Pons (tissue), 1 donor: ENCODE results near the gene CEBPE.
A peak's percentile ranks its signal among the peaks of the same experiment; 100 is the strongest.

ENCODE experiments used
- DNase-seq: peaks from one replicate; pipeline ENCODE4 v3.0.0-alpha.2; 2016; ENCODE audit warnings: low spot score

CEBPE gene

DNA sequence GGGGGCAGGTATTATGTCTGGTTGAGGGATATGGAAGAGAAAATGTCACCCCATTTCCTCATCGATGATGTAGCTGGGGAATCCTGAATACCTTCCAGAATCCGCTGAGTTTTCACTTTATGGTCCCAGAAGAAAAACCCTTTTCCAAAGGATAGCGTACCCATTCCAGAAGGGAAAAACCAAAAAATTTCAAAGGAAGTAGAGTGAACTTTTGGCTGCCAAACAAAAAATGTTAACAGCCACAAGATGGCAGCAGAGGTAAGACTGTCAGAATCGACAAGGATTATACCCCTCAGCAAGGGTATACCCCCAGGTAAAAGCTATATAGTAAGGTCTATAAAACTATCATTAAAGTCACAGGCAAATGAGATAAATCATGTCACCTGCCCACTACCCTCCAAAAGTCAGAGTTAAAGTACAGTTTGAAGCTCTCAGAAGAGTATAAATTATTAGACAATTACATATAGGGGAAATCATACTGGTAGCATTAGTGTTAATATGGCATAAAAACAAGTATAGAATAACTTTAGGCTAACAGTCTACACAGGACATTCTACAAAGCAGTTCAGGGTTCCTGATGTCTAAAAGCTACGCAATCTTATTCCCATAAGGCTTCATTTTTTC is 42.2 kb downstream of the CEBPE start:
- DNase-seq: peak; percentile 44

DNA sequence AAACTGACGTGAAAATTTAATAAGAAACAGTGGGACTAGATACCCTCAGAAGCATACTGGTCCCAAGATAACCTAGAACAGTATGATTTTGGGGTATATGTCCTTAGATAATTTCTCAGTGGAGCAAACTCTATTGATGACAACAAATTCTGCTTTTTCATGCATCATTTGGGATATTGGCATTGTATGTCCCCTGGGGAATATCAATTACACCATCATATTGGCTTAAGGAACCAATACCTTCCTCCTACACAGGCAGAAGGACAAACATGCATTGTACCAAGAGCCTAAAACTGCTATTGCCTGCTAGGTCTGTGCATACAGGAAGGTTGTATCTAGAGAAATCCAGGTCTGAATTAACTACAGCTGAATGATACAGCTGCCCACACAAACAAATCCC is 44.1 kb downstream of the CEBPE start:
- DNase-seq: no peak

DNA sequence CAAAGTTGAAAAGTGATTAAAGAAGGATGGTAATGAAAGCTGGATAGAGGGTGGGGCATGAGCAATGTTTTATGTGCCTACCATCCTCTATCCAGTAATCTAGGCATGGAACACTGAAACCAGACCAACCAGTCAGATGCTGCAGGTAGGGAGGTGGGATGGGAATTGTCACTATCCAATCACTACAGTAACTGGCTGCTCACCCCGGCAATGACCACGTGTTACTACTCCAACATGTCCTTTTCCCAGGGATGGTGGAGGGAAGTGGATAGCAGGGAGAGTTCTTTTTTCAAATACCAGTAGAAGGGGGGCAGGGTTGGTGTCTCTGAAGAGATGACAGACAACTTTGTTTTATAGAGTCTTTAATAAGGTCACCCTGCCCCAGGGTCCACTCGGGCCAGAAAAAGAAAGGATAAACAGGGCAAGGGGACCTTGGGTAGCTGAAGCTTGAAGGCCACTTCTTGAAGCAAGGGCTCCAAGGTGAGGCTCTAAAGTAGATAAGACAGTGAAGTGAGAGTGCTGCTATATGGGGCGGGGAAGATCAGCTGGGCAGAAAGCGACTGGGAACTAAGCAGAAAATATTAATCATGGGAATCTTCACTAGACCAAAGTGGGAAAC is 47.0 kb downstream of the CEBPE start:
- DNase-seq: no peak

DNA sequence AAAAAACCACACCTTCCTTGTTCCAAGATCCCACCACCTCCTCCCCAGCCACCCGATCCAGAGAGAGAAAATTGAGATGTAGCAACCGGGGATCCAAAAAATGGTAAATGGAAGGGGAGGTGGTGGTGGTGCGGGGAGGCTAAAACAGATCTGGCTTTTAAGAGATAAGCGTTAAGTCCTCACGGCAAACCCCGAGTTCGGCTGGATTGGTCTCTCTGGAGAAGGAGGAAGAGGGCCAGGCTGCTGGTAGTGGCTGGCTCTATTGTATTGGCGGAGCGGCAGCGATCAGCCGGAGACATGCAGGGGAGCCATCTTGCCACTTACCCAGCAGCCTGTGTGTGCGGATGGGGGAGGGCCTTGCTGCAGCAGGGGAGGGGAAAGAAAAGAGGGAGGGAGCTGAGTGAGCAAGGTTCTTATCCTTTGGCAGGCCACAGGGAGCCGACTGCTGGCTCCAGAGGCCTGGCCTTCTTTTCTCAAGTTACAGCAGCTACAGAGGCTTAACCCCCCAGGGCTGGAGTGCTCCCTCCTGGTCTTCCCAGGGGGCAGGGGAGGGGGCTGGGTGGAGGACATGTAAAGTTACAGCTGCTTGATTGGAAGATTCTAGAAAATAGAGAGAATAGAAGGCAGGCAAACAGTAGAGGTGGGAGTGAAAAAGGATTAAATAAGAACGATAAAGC is 47.7 kb downstream of the CEBPE start:
- peak; percentile 90 for DNase-seq

DNA sequence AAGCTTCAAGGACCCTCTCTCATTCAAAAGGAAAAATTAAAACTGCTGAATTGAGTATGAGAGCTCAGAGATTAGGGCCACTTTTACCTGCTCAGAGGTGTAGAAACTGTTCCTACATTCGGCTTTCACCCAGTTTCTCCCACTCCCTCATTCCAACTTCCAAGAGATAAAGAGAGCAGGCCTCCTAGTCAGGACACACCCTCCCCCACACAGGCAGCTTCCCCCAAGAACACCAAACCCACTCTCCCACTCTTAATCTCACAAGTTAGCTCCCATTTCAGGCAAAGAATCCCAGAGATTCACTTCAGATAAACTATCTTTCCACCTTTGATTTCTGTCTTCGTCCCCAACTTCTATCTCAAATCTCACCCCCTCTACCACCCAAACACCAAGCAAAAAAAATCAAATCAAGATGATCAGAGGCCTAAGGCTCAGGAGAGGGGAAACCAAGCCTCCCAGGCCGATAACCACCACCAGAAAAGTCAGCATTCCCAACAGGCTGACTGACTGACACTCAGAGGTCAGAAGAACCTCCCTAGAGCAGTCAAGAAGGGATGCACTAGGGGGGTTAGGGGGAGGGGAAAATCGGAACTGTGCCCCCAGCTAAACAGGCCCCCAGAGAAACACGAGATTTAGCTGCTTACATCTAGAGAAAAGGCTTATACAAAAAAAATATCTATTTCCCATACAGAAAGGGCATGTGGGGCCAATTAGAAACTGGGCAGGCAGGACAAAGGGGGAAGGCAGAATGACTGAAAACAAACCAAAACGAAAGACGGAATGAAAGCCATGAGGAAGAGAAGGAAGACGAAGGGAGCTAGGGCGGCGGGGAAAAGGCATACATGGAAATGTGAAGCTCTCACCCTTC is 48.6 kb downstream of the CEBPE start:
- DNase-seq: no peak

DNA sequence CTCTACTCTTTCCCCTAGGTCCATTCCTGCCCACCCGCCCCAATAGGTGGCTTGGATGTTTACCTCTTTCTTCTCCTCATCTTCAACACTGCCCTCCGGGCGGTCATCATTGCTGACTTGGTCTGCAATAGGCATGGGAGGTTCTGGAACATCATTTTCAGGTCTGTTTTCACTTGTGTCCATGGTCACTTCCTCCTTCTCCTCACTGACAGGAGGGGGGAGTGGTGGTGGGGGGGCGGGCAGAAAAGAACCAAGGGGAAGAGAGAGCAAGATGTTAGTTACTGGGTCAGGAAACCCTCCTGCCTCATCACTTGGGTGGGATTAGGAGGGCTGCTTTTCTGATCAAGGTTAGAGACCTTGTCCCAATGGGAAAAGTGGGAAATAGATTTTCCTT is 49.6 kb downstream of the CEBPE start:
- DNase-seq: no peak

DNA sequence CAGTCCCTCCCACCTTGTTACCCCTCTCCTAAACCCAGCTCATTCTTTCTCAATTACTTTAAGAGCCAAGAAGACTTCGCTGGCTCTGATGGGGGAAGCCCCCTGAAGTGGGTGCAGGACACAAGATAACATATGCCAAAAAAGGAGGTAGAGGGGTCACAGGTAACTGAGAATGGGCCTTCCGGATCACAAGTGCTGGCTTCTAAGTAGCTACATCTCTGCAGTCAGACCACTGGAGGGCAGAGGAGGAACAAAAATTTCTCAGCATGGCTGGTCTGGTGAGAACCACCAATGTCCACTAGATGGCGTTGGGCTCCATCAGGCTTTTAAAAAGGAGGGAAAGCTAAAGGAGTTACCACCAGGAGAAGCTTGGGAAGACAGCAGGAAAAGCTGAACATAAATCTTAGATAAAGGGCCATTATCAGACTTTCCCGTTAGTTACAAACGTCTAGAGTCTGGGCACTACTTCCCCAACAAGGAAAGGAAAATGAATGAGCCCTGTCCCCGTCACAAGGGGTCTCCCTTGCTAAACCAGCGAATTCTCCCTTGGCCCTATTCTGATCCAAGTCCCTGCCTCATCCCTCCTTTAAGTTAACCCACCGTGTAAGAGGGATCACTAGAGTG is 50.2 kb downstream of the CEBPE start:
- peak; percentile 96 for DNase-seq

DNA sequence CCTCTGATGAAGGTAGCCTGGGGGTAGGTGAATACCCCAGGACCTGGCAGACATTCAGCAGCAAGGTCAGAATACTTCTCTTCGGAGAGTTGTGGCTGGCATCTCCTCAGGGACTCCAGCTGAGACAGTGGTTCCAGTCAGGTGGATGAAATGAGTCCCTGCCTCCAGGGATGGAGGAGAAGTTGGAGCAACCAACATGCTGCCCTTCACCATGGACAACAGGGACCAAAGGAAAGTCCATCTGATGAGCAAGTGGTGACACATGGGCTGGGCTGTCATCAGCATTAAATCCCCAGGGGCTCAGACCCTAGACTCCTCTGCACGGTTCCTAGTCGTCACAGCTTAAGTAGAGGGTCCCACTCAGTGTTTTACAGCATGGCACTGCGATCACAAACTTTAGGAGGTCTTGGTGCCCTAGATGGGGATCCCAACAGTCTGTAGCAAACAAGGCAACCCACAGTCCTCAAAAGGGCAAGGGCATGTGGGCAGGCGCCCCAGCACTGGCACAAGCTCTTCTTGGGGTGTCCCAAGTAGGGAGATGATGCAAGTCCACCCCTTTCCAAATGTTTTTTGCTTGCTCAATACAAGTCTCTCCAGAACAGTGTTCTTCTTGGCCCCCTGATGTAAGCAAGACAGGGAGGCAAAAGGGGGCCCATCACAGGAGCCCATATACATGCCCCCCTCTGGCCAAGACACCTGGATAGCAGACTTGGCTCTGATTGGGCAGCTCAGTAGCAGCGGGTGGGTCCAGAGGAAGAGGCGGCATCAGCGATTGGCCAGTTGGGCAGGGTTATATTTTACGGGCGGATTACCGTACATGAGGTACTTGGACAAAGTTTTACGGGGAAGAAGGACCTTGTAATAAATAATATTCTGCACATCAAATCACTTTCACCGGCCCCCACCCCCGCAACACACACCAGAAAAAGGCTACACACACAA is 50.9 kb downstream of the CEBPE start:
- DNase-seq: no peak
